ENCODE data around the gene GHRL. TPM values are rescaled to one million over a fixed set of nuclear protein-coding genes. Genes with fewer than 3 reads are reported as not detected.
"Not testable (repeated sequence)": the region's sequence is repeated elsewhere in the genome, so short reads cannot be mapped to it uniquely, and the experiment has no call there.

Gene GHRL
- total RNA-seq, 1 experiment from 2014 or later, result 0.85 TPM

DNA sequence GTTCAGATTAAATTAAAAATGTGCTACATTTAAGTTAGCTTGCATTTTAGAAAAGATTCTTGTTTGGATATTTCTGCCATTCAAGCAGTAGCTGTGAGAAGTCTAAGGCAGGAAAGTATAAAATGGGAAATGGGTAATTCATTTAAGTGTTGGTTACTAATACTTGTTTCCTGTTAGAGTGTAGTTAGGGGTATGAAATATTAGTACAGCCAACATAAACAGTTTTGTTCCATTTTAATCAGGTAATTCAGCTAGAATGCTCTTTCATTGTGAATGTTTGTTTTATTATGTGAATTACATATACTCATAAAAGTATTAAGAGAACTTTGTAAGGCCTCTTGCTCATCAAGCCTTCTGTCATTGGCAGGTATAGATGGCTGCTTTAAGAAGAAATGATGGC, 24.6 kb downstream of the GHRL start:
- TF ChIP-seq, protein P1, sequence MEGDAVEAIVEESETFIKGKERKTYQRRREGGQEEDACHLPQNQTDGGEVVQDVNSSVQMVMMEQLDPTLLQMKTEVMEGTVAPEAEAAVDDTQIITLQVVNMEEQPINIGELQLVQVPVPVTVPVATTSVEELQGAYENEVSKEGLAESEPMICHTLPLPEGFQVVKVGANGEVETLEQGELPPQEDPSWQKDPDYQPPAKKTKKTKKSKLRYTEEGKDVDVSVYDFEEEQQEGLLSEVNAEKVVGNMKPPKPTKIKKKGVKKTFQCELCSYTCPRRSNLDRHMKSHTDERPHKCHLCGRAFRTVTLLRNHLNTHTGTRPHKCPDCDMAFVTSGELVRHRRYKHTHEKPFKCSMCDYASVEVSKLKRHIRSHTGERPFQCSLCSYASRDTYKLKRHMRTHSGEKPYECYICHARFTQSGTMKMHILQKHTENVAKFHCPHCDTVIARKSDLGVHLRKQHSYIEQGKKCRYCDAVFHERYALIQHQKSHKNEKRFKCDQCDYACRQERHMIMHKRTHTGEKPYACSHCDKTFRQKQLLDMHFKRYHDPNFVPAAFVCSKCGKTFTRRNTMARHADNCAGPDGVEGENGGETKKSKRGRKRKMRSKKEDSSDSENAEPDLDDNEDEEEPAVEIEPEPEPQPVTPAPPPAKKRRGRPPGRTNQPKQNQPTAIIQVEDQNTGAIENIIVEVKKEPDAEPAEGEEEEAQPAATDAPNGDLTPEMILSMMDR (IDR thresholded peaks at IDR 0.05; ENCODE audit: unreplicated experiment), result no peak
- Mint-ChIP-seq H3K4me1 (ENCODE audit: low read depth, unreplicated experiment) (peaks cover 6% of the 10 kb centered on the region), H3K27me3 (ENCODE audit: unreplicated experiment) (no peaks in the 10 kb centered on the region), H3K27ac (ENCODE audit: unreplicated experiment) (no peak overlapping the region), H3K4me3 (ENCODE audit: low read depth, unreplicated experiment) (no peak overlapping the region), H3K9me3 (ENCODE audit: low read depth, unreplicated experiment) (no peaks in the 10 kb centered on the region), H3K36me3 (ENCODE audit: insufficient read depth, unreplicated experiment) (peaks cover 44% of the 10 kb centered on the region)
- DNase-seq, result no peak
- BruUV-seq (replicated peaks), result no TSS peak
- CTCF ChIA-PET, result no interaction called here
- intact Hi-C loops (cut with micrococcal nuclease; ENCODE audit: unreplicated experiment), result no loop called here

DNA sequence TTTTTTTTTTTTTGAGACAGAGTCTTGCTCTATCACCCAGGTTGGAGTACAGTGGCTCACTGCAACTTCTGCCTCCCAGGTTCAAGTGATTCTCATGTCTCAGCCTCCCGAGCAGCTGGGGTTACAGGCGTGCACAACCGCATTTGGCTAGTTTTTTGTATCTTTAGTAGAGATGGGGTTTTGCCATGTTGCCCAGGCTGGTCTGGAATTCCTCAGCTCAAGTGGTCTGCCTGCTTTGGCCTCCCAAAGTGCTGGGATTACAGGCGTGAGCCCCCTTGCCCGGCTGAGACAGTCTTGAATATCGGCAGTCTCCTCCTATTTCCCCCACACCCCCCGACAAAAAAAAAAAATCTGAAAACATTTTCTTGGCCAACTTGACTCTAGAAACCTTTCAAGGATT, 25.8 kb downstream of the GHRL start:
- intact Hi-C loops (cut with micrococcal nuclease; ENCODE audit: unreplicated experiment); H3K4me1 Mint-ChIP-seq (ENCODE audit: low read depth, unreplicated experiment); DNase-seq; BruUV-seq (replicated peaks); H3K27me3 Mint-ChIP-seq (ENCODE audit: unreplicated experiment); H3K27ac Mint-ChIP-seq (ENCODE audit: unreplicated experiment); H3K9me3 Mint-ChIP-seq (ENCODE audit: low read depth, unreplicated experiment); H3K4me3 Mint-ChIP-seq (ENCODE audit: low read depth, unreplicated experiment): not testable (repeated sequence)
- CTCF ChIA-PET, result interaction anchor here (0.6 kb wide), 1 partner anchor 16 kb away, joined by 3 read pairs; no protein-coding TSS in a partner anchor
- peaks cover 51% of the 10 kb centered on the region for H3K36me3 Mint-ChIP-seq (ENCODE audit: insufficient read depth, unreplicated experiment)

DNA sequence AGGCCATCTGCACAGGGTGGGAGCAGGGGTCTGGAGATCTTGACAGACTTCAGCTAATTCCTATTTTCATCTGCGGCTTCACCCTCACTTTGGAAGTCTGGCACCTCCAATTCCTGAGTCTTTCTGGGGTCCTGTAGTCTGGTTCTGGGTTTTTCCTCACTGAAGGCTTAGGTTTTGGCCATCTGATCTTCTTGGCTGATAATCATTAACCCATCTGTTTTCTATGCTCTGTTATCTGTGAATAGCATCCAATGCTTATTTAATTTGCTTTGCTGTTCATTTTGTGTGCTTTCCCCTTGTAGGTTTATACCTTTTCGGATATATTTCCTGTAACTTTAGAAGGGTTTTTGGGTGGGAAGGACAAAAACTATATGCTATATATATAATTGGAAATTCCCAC, 26.9 kb downstream of the GHRL start:
- no TSS peak for BruUV-seq (replicated peaks)
- intact Hi-C loops (cut with micrococcal nuclease; ENCODE audit: unreplicated experiment), result no loop called here

DNA sequence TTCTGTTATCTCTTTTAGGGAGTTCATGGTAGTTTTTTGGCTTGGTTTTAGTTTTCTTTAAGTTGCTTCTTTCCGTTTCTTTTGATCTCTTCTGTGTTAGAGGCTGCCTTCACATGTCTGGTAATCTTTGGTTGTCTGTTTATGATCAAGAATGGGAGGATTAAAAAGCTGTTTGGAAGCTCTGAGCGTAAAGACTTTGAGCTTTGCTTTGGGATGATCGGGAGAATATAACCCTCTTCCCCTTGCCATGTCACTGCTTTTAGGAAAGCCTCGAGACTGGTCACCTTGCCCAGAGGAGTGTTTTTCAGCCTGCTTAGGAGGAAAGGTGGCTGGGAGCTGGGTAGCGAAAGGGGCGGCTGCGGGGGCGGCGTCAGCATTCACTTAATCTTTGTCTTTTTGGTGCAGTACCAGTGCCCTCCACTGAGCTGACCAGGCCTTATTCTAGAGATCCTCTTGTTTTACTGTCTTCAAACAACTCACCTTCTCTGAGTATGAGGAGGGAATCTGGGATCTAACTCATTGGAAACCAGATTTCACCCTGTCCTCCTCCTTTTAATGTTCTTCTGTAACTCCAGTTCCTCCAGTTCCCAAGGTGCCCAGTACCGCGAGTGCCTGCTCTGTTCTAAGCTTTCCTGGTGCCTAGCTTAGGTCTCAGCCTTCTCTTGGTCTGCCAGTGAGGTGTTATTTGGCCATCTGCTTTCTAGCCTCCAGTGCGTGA, 28.9 kb downstream of the GHRL start:
- peak; percentile 24 for DNase-seq
- CTCF ChIA-PET, result no interaction called here
- no peak overlapping the region for H3K4me3 Mint-ChIP-seq (ENCODE audit: low read depth, unreplicated experiment)
- no TSS peak for BruUV-seq (replicated peaks)
- H3K4me1 Mint-ChIP-seq (ENCODE audit: low read depth, unreplicated experiment), result no peaks in the 10 kb centered on the region
- no peaks in the 10 kb centered on the region for H3K27me3 Mint-ChIP-seq (ENCODE audit: unreplicated experiment)
- TF ChIP-seq, protein P1 (IDR thresholded peaks at IDR 0.05; ENCODE audit: unreplicated experiment), result peak; percentile 33
- intact Hi-C loops (cut with micrococcal nuclease; ENCODE audit: unreplicated experiment), result no loop called here
- peaks cover 55% of the 10 kb centered on the region for H3K36me3 Mint-ChIP-seq (ENCODE audit: insufficient read depth, unreplicated experiment)
- H3K27ac Mint-ChIP-seq (ENCODE audit: unreplicated experiment), result no peak overlapping the region
- no peaks in the 10 kb centered on the region for H3K9me3 Mint-ChIP-seq (ENCODE audit: low read depth, unreplicated experiment)

More for the DNA sequence above, 26.9 kb downstream of the GHRL start:
- H3K27ac Mint-ChIP-seq (ENCODE audit: unreplicated experiment), result no peak overlapping the region
- H3K36me3 Mint-ChIP-seq (ENCODE audit: insufficient read depth, unreplicated experiment), result peaks cover 55% of the 10 kb centered on the region
- H3K27me3 Mint-ChIP-seq (ENCODE audit: unreplicated experiment), result no peaks in the 10 kb centered on the region
- no peaks in the 10 kb centered on the region for H3K4me1 Mint-ChIP-seq (ENCODE audit: low read depth, unreplicated experiment)
- TF ChIP-seq, protein P1 (IDR thresholded peaks at IDR 0.05; ENCODE audit: unreplicated experiment), result no peak
- H3K9me3 Mint-ChIP-seq (ENCODE audit: low read depth, unreplicated experiment), result no peaks in the 10 kb centered on the region
- CTCF ChIA-PET, result no interaction called here
- H3K4me3 Mint-ChIP-seq (ENCODE audit: low read depth, unreplicated experiment), result no peak overlapping the region
- DNase-seq, result no peak

DNA sequence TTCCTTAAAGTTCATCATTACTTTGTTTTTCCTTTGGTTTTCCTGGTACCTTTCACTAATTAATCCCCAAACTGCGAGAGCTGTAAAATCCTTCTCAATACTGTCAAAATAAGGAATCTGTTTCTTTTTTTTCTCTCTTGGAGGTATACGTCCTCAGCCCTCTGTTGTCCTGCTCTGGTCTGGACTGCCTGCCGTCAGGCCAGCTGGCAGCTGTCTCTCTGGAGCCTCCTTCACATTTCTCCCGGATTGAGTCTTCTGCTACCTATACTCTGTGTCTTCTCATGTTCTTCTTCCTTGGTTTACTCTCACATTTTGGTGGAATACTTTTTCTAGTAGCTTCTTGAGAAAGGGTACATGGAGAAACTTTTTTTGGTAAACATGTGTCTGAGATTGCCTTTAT, 30.7 kb downstream of the GHRL start:
- BruUV-seq (replicated peaks), result no TSS peak

More for the DNA sequence above, 30.7 kb downstream of the GHRL start:
- no peak for DNase-seq
- peaks cover 55% of the 10 kb centered on the region for H3K36me3 Mint-ChIP-seq (ENCODE audit: insufficient read depth, unreplicated experiment)
- intact Hi-C loops (cut with micrococcal nuclease; ENCODE audit: unreplicated experiment), result no loop called here
- H3K27me3 Mint-ChIP-seq (ENCODE audit: unreplicated experiment), result no peaks in the 10 kb centered on the region
- no peaks in the 10 kb centered on the region for H3K4me1 Mint-ChIP-seq (ENCODE audit: low read depth, unreplicated experiment)
- no peak overlapping the region for H3K4me3 Mint-ChIP-seq (ENCODE audit: low read depth, unreplicated experiment)
- TF ChIP-seq, protein P1 (IDR thresholded peaks at IDR 0.05; ENCODE audit: unreplicated experiment), result no peak
- no peaks in the 10 kb centered on the region for H3K9me3 Mint-ChIP-seq (ENCODE audit: low read depth, unreplicated experiment)
- H3K27ac Mint-ChIP-seq (ENCODE audit: unreplicated experiment), result no peak overlapping the region
- CTCF ChIA-PET, result interaction anchor here (0.7 kb wide), 2 partner anchors 298 to 349 kb away, joined by 3 read pairs; no protein-coding TSS in a partner anchor

All from Calu3 (cell line).